ENCODE data around the gene ERCC2. TPM values are rescaled to one million over a fixed set of nuclear protein-coding genes. Genes with fewer than 3 reads are reported as not detected.
"Not testable (repeated sequence)": the region's sequence is repeated elsewhere in the genome, so short reads cannot be mapped to it uniquely, and the experiment has no call there.

ERCC2 gene
- total RNA-seq, 1 donor from 2014 or later = 11.4 TPM

GRCh38 chr19:45414468-45414867, 44.1 kb upstream of the ERCC2 start:
- intact Hi-C loops (cut with micrococcal nuclease) = no loop called here
- Histone ChIP-seq H3K27ac (replicated peaks) (peak overlapping the region; percentile 45), H3K4me1 (peaks cover 31% of the 10 kb centered on the region), H3K36me3 (peaks cover 64% of the 10 kb centered on the region), H3K9me3 (replicated peaks) (no peaks in the 10 kb centered on the region), H3K4me3 (no peak overlapping the region), H3K27me3 (ENCODE audit: low read depth) (no peaks in the 10 kb centered on the region)
- no peak for DNase-seq
- no peak for TF ChIP-seq CTCF (IDR thresholded peaks at IDR 0.05; ENCODE audit: borderline replicate concordance)

- Histone ChIP-seq H3K4me3 (no peak overlapping the region), H3K36me3 (peaks cover 54% of the 10 kb centered on the region), H3K27me3 (ENCODE audit: low read depth) (no peaks in the 10 kb centered on the region), H3K27ac (replicated peaks) (peak overlapping the region; percentile 45), H3K4me1 (peaks cover 31% of the 10 kb centered on the region), H3K9me3 (replicated peaks) (no peaks in the 10 kb centered on the region)
- TF ChIP-seq CTCF (IDR thresholded peaks at IDR 0.05; ENCODE audit: borderline replicate concordance) = no peak
- DNase-seq = no peak
- intact Hi-C loops (cut with micrococcal nuclease) = no loop called here
These were observed 43.1 kb upstream of the ERCC2 start for GRCh38 chr19:45413497-45413896.

GRCh38 chr19:45410330-45410729, 40.0 kb upstream of the ERCC2 start:
- intact Hi-C loops (cut with micrococcal nuclease); H3K27ac ChIP-seq (replicated peaks): not testable (repeated sequence)

GRCh38 chr19:45409557-45409920, 39.2 kb upstream of the ERCC2 start:
- Histone ChIP-seq H3K27me3 (ENCODE audit: low read depth) (no peaks in the 10 kb centered on the region), H3K4me1 (peaks cover 40% of the 10 kb centered on the region), H3K36me3 (peaks cover 22% of the 10 kb centered on the region), H3K9me3 (replicated peaks) (no peaks in the 10 kb centered on the region), H3K27ac (replicated peaks) (peak overlapping the region; percentile 19), H3K4me3 (no peak overlapping the region)
- intact Hi-C loops (cut with micrococcal nuclease) = no loop called here
- DNase-seq = no peak
- TF ChIP-seq CTCF (IDR thresholded peaks at IDR 0.05; ENCODE audit: borderline replicate concordance) = no peak

More at GRCh38 chr19:45410330-45410729, 40.0 kb upstream of the ERCC2 start:
- H3K4me3 ChIP-seq; H3K27me3 ChIP-seq (ENCODE audit: low read depth); H3K9me3 ChIP-seq (replicated peaks); DNase-seq: not testable (repeated sequence)
- Histone ChIP-seq H3K36me3 (peaks cover 28% of the 10 kb centered on the region), H3K4me1 (peaks cover 33% of the 10 kb centered on the region)

- peak overlapping the region; percentile 19 for H3K27ac ChIP-seq (replicated peaks)
- TF ChIP-seq CTCF (IDR thresholded peaks at IDR 0.05; ENCODE audit: borderline replicate concordance) = no peak
- no peaks in the 10 kb centered on the region for H3K27me3 ChIP-seq (ENCODE audit: low read depth)
- intact Hi-C loops (cut with micrococcal nuclease) = no loop called here
- peaks cover 42% of the 10 kb centered on the region for H3K4me1 ChIP-seq
- DNase-seq = no peak
- no peaks in the 10 kb centered on the region for H3K9me3 ChIP-seq (replicated peaks)
- H3K4me3 ChIP-seq = no peak overlapping the region
- H3K36me3 ChIP-seq = peaks cover 16% of the 10 kb centered on the region
These were observed 38.6 kb upstream of the ERCC2 start for GRCh38 chr19:45408830-45409556.

- no peaks in the 10 kb centered on the region for H3K9me3 ChIP-seq (replicated peaks)
- no peaks in the 10 kb centered on the region for H3K27me3 ChIP-seq (ENCODE audit: low read depth)
- intact Hi-C loops (cut with micrococcal nuclease) = no loop called here
- no peak overlapping the region for H3K27ac ChIP-seq (replicated peaks)
- H3K36me3 ChIP-seq = peaks cover 7% of the 10 kb centered on the region
- peaks cover 45% of the 10 kb centered on the region for H3K4me1 ChIP-seq
- H3K4me3 ChIP-seq = no peak overlapping the region
- no peak for TF ChIP-seq CTCF (IDR thresholded peaks at IDR 0.05; ENCODE audit: borderline replicate concordance)
- no peak for DNase-seq
These were observed 37.7 kb upstream of the ERCC2 start for GRCh38 chr19:45408121-45408520.

- H3K9me3 ChIP-seq (replicated peaks); H3K27ac ChIP-seq (replicated peaks); H3K27me3 ChIP-seq (ENCODE audit: low read depth); H3K36me3 ChIP-seq; DNase-seq; intact Hi-C loops (cut with micrococcal nuclease): not testable (repeated sequence)
- peaks cover 50% of the 10 kb centered on the region for H3K4me1 ChIP-seq
- peak overlapping the region; percentile 88 for H3K4me3 ChIP-seq
These were observed 37.2 kb upstream of the ERCC2 start for GRCh38 chr19:45407585-45407984.

Data from left ventricle myocardium inferior (tissue), 1 donor.